ENCODE measurements around the gene MAPKAP1. TPM values are rescaled to one million over a fixed set of nuclear protein-coding genes. Genes with fewer than 3 reads are reported as not detected.

MAPKAP1 gene
- total and polyA plus RNA-seq, 9 donors = 47.3 to 67.3 (median 59.6) TPM

GRCh38 chr9:125521462-125522327 lies 185.3 kb downstream of the MAPKAP1 start:
- Histone ChIP-seq H3K9me3 (replicated peaks; ENCODE audit: control insufficient read depth, low read depth, low read length) (no peaks in the 10 kb centered on the region), H3K27me3 (ENCODE audit: control insufficient read depth, insufficient read depth, low read length) (no peaks in the 10 kb centered on the region), H3K4me3 (ENCODE audit: low read length) (no peak overlapping the region), H3K4me1 (ENCODE audit: control insufficient read depth, insufficient read depth, low read length) (peaks cover 28% of the 10 kb centered on the region), H3K27ac (ENCODE audit: low read length) (no peak overlapping the region), H3K36me3 (ENCODE audit: control insufficient read depth, insufficient read depth, low read length) (peaks cover 7% of the 10 kb centered on the region)
- peak; percentile 72 for DNase-seq
- 75% methylated on average over 1 of the region's 3 CpGs for WGBS (ENCODE audit: insufficient coverage)

- Histone ChIP-seq H3K9me3 (replicated peaks; ENCODE audit: control insufficient read depth, low read depth, low read length) (no peaks in the 10 kb centered on the region), H3K4me3 (ENCODE audit: low read length) (no peak overlapping the region), H3K27ac (ENCODE audit: low read length) (no peak overlapping the region), H3K4me1 (ENCODE audit: control insufficient read depth, insufficient read depth, low read length) (peaks cover 28% of the 10 kb centered on the region), H3K36me3 (ENCODE audit: control insufficient read depth, insufficient read depth, low read length) (peaks cover 7% of the 10 kb centered on the region), H3K27me3 (ENCODE audit: control insufficient read depth, insufficient read depth, low read length) (no peaks in the 10 kb centered on the region)
- no peak for DNase-seq
- no CpG with 5 or more reads among the region's 3 CpGs for WGBS (ENCODE audit: insufficient coverage)
These were observed 187.3 kb downstream of the MAPKAP1 start for GRCh38 chr9:125519734-125520133.

GRCh38 chr9:125517577-125517976 lies 189.4 kb downstream of the MAPKAP1 start:
- H3K27me3 ChIP-seq (ENCODE audit: control insufficient read depth, insufficient read depth, low read length) = no peaks in the 10 kb centered on the region
- H3K27ac ChIP-seq (ENCODE audit: low read length) = no peak overlapping the region
- peaks cover 39% of the 10 kb centered on the region for H3K4me1 ChIP-seq (ENCODE audit: control insufficient read depth, insufficient read depth, low read length)
- no peak overlapping the region for H3K4me3 ChIP-seq (ENCODE audit: low read length)
- peaks cover 7% of the 10 kb centered on the region for H3K36me3 ChIP-seq (ENCODE audit: control insufficient read depth, insufficient read depth, low read length)
- no CpG with 5 or more reads among the region's 4 CpGs for WGBS (ENCODE audit: insufficient coverage)
- no peaks in the 10 kb centered on the region for H3K9me3 ChIP-seq (replicated peaks; ENCODE audit: control insufficient read depth, low read depth, low read length)
- no peak for DNase-seq

GRCh38 chr9:125515983-125516940 lies 190.7 kb downstream of the MAPKAP1 start:
- no peak overlapping the region for H3K27ac ChIP-seq (ENCODE audit: low read length)
- H3K9me3 ChIP-seq (replicated peaks; ENCODE audit: control insufficient read depth, low read depth, low read length) = no peaks in the 10 kb centered on the region
- no peaks in the 10 kb centered on the region for H3K27me3 ChIP-seq (ENCODE audit: control insufficient read depth, insufficient read depth, low read length)
- DNase-seq = peak; percentile 73
- H3K4me1 ChIP-seq (ENCODE audit: control insufficient read depth, insufficient read depth, low read length) = peaks cover 46% of the 10 kb centered on the region
- WGBS (ENCODE audit: insufficient coverage) = no CpG with 5 or more reads among the region's 6 CpGs
- H3K4me3 ChIP-seq (ENCODE audit: low read length) = no peak overlapping the region
- H3K36me3 ChIP-seq (ENCODE audit: control insufficient read depth, insufficient read depth, low read length) = peaks cover 7% of the 10 kb centered on the region

GRCh38 chr9:125515281-125515680 lies 191.7 kb downstream of the MAPKAP1 start:
- no peak overlapping the region for H3K4me3 ChIP-seq (ENCODE audit: low read length)

GRCh38 chr9:125514468-125514867 lies 192.5 kb downstream of the MAPKAP1 start:
- Histone ChIP-seq H3K4me3 (ENCODE audit: low read length) (no peak overlapping the region), H3K9me3 (replicated peaks; ENCODE audit: control insufficient read depth, low read depth, low read length) (no peaks in the 10 kb centered on the region), H3K27ac (ENCODE audit: low read length) (no peak overlapping the region), H3K36me3 (ENCODE audit: control insufficient read depth, insufficient read depth, low read length) (no peaks in the 10 kb centered on the region), H3K27me3 (ENCODE audit: control insufficient read depth, insufficient read depth, low read length) (no peaks in the 10 kb centered on the region), H3K4me1 (ENCODE audit: control insufficient read depth, insufficient read depth, low read length) (peaks cover 52% of the 10 kb centered on the region)
- 83% methylated on average over 3 of the region's 4 CpGs for WGBS (ENCODE audit: insufficient coverage)
- DNase-seq = no peak

More at GRCh38 chr9:125515281-125515680, 191.7 kb downstream of the MAPKAP1 start:
- 89% methylated on average over 3 of the region's 5 CpGs for WGBS (ENCODE audit: insufficient coverage)
- DNase-seq = no peak
- no peak overlapping the region for H3K27ac ChIP-seq (ENCODE audit: low read length)
- no peaks in the 10 kb centered on the region for H3K9me3 ChIP-seq (replicated peaks; ENCODE audit: control insufficient read depth, low read depth, low read length)
- no peaks in the 10 kb centered on the region for H3K36me3 ChIP-seq (ENCODE audit: control insufficient read depth, insufficient read depth, low read length)
- no peaks in the 10 kb centered on the region for H3K27me3 ChIP-seq (ENCODE audit: control insufficient read depth, insufficient read depth, low read length)
- H3K4me1 ChIP-seq (ENCODE audit: control insufficient read depth, insufficient read depth, low read length) = peaks cover 49% of the 10 kb centered on the region

- Histone ChIP-seq H3K27ac (ENCODE audit: low read length) (no peak overlapping the region), H3K36me3 (ENCODE audit: control insufficient read depth, insufficient read depth, low read length) (no peaks in the 10 kb centered on the region), H3K4me1 (ENCODE audit: control insufficient read depth, insufficient read depth, low read length) (peaks cover 53% of the 10 kb centered on the region), H3K27me3 (ENCODE audit: control insufficient read depth, insufficient read depth, low read length) (no peaks in the 10 kb centered on the region), H3K4me3 (ENCODE audit: low read length) (no peak overlapping the region), H3K9me3 (replicated peaks; ENCODE audit: control insufficient read depth, low read depth, low read length) (no peaks in the 10 kb centered on the region)
- 68% methylated on average over 9 of the region's 13 CpGs for WGBS (ENCODE audit: insufficient coverage)
- DNase-seq = no peak
These were observed 193.2 kb downstream of the MAPKAP1 start for GRCh38 chr9:125513668-125514413.

GRCh38 chr9:125513303-125513667 lies 193.7 kb downstream of the MAPKAP1 start:
- H3K27me3 ChIP-seq (ENCODE audit: control insufficient read depth, insufficient read depth, low read length) = no peaks in the 10 kb centered on the region
- H3K9me3 ChIP-seq (replicated peaks; ENCODE audit: control insufficient read depth, low read depth, low read length) = no peaks in the 10 kb centered on the region
- 60% methylated on average over 1 of the region's 2 CpGs for WGBS (ENCODE audit: insufficient coverage)
- H3K36me3 ChIP-seq (ENCODE audit: control insufficient read depth, insufficient read depth, low read length) = no peaks in the 10 kb centered on the region
- DNase-seq = no peak
- H3K4me3 ChIP-seq (ENCODE audit: low read length) = no peak overlapping the region
- no peak overlapping the region for H3K27ac ChIP-seq (ENCODE audit: low read length)
- peaks cover 53% of the 10 kb centered on the region for H3K4me1 ChIP-seq (ENCODE audit: control insufficient read depth, insufficient read depth, low read length)

- Histone ChIP-seq H3K36me3 (ENCODE audit: control insufficient read depth, insufficient read depth, low read length) (no peaks in the 10 kb centered on the region), H3K27ac (ENCODE audit: low read length) (peak overlapping the region; percentile 79), H3K9me3 (replicated peaks; ENCODE audit: control insufficient read depth, low read depth, low read length) (no peaks in the 10 kb centered on the region), H3K4me1 (ENCODE audit: control insufficient read depth, insufficient read depth, low read length) (peaks cover 48% of the 10 kb centered on the region), H3K27me3 (ENCODE audit: control insufficient read depth, insufficient read depth, low read length) (no peaks in the 10 kb centered on the region), H3K4me3 (ENCODE audit: low read length) (no peak overlapping the region)
- WGBS (ENCODE audit: insufficient coverage) = 32% methylated on average over 5 of the region's 18 CpGs
- peak; percentile 72 for DNase-seq
These were observed 195.0 kb downstream of the MAPKAP1 start for GRCh38 chr9:125511789-125512660.
